DND-41 (cell line): ENCODE data around the gene LSM14A.
"Not testable (repeated sequence)": the region's sequence is repeated elsewhere in the genome, so short reads cannot be mapped to it uniquely, and the experiment has no call there.

Source experiments
- ATAC-seq: fragments of 200-7000 bp; cut with Tn5 transposase; 3 replicates; pipeline ENCODE4 v1.9.1; 2021; ENCODE audit warnings: low read depth; ENCODE audit not compliant: insufficient read depth
- DNase-seq: peaks from one replicate; pipeline ENCODE4 v3.0.0-alpha.2; 2020
- H2AFZ ChIP-seq: 2 replicates; pipeline ENCODE4 v1.6.0; 2012; ENCODE audit warnings: low read depth, low read length
- H3K27ac ChIP-seq: 2 replicates; pipeline ENCODE4 v1.5.1; 2012; ENCODE audit warnings: low read length, inconsistent platforms
- H3K27me3 ChIP-seq: fragments of 200-600 bp; sonication (generic); 2 replicates; pipeline ENCODE4 v1.6.0; 2012; ENCODE audit warnings: low read length, mild to moderate bottlenecking, inconsistent platforms; ENCODE audit not compliant: insufficient read depth, poor library complexity
- H3K36me3 ChIP-seq: 2 replicates; pipeline ENCODE4 v1.5.1; 2012; ENCODE audit warnings: low read length, inconsistent platforms; ENCODE audit not compliant: insufficient read depth
- H3K4me1 ChIP-seq: 2 replicates; pipeline ENCODE4 v1.5.1; 2012; ENCODE audit warnings: mild to moderate bottlenecking, low read length; ENCODE audit not compliant: insufficient read depth
- H3K4me2 ChIP-seq: 2 replicates; pipeline ENCODE4 v1.6.0; 2012; ENCODE audit warnings: mild to moderate bottlenecking, moderate library complexity, low read length, inconsistent platforms; ENCODE audit not compliant: insufficient read depth
- H3K4me3 ChIP-seq, 2 experiments: fragments of 200-600 bp in 1 of 2; shearing (Covaris generic) in 1 of 2; 2 replicates each; pipeline ENCODE4 v1.5.1; 2012 to 2016; ENCODE audit warnings: inconsistent platforms in 2 of 2, low read length in 2 of 2, mild to moderate bottlenecking in 2 of 2, low read depth in 1 of 2, moderate library complexity in 1 of 2
- H3K79me2 ChIP-seq: 2 replicates; pipeline ENCODE4 v1.6.0; 2012; ENCODE audit warnings: low read length, inconsistent platforms; ENCODE audit not compliant: insufficient read depth
- H3K9ac ChIP-seq: 2 replicates; pipeline ENCODE4 v1.6.0; 2012; ENCODE audit warnings: low read depth, mild to moderate bottlenecking, inconsistent platforms, low read length, moderate library complexity
- H3K9me3 ChIP-seq: 2 replicates; pipeline ENCODE4 v1.5.1; 2012; ENCODE audit warnings: low read length, moderate library complexity, mild to moderate bottlenecking, inconsistent platforms; ENCODE audit not compliant: insufficient read depth, severe bottlenecking
- H4K20me1 ChIP-seq: 2 replicates; pipeline ENCODE4 v1.6.0; 2012; ENCODE audit warnings: low read length; ENCODE audit not compliant: insufficient read depth
- EZH2 ChIP-seq: IDR thresholded peaks from 3 replicates; pipeline ENCODE4 v1.6.1; 2012; ENCODE audit warnings: borderline replicate concordance, low read depth, mild to moderate bottlenecking, moderate library complexity, low read length, inconsistent platforms; ENCODE audit not compliant: severe bottlenecking
- TF ChIP-seq, protein P1 (sequence below): IDR thresholded peaks from 2 replicates; pipeline ENCODE4 v1.5.1; 2012; ENCODE audit warnings: borderline replicate concordance, low read length, moderate library complexity, mild to moderate bottlenecking; ENCODE audit not compliant: poor library complexity, severe bottlenecking; ENCODE audit errors: extremely low read depth

The LSM14A gene

DNA sequence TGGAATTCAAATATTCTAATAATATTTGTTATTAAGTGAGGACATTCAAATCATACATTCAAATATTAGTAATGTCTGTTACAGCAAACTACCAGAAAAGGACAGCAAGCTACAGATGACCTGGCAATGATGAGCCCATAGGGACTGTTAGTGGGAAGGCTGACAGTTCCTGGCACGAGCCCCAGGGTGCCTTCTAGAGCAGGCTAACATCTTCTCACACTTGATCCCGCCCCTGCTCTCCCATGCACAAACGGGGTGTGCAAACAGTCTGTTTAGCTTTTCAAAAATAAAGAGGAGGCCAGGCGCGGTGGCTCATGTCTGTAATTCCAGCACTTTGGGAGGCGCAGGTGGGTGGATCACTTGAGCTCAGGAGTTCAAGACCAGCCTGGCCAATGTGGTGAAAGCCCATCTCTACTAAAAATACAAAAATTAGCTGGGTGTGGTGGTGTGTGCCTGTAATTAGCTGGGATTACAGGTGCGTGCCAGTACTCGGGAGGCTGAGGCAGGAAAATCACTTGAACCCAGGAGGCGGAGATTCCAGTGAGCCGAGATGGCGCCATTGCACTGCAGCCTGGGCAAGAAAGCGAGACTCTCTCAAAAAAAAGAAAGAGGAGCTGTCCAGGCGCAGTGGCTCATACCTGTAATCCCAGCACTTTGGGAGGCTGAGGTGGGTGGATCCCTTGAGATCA is 72.5 kb downstream of the LSM14A start:
- no peak overlapping the region for H3K4me3 ChIP-seq
- TF ChIP-seq, protein P1, sequence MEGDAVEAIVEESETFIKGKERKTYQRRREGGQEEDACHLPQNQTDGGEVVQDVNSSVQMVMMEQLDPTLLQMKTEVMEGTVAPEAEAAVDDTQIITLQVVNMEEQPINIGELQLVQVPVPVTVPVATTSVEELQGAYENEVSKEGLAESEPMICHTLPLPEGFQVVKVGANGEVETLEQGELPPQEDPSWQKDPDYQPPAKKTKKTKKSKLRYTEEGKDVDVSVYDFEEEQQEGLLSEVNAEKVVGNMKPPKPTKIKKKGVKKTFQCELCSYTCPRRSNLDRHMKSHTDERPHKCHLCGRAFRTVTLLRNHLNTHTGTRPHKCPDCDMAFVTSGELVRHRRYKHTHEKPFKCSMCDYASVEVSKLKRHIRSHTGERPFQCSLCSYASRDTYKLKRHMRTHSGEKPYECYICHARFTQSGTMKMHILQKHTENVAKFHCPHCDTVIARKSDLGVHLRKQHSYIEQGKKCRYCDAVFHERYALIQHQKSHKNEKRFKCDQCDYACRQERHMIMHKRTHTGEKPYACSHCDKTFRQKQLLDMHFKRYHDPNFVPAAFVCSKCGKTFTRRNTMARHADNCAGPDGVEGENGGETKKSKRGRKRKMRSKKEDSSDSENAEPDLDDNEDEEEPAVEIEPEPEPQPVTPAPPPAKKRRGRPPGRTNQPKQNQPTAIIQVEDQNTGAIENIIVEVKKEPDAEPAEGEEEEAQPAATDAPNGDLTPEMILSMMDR, result no peak
- no peak for TF ChIP-seq EZH2
- DNase-seq (no peak), ATAC-seq (no peak)
- H3K79me2 ChIP-seq, result no peaks in the 10 kb centered on the region
- H2AFZ ChIP-seq, result no peak overlapping the region
- H3K36me3 ChIP-seq, result no peaks in the 10 kb centered on the region
- H3K9me3 ChIP-seq, result no peaks in the 10 kb centered on the region
- H3K9ac ChIP-seq, result no peak overlapping the region
- no peaks in the 10 kb centered on the region for H4K20me1 ChIP-seq
- no peak overlapping the region for H3K27ac ChIP-seq
- H3K4me2 ChIP-seq, result no peak overlapping the region
- H3K27me3 ChIP-seq, result no peaks in the 10 kb centered on the region
- no peaks in the 10 kb centered on the region for H3K4me1 ChIP-seq

DNA sequence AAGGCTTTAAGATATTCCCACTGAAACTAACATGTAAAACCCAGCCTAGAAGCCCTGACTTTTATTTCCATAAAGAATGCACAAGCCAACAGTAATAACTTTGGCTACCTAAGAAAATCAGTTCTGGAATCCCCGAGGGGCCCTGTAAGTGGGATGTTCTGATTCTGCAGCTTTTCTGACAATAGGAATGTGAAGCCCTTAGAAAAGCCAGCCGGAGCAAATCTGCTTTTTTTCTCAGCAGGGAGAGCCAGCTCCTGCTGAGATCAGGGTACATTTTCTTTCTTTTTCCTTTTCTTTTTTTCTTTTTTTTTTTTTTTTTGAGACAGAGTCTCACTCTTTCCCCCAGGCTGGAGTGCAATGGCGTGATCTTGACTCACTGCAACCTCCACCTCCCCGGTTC is 74.0 kb downstream of the LSM14A start:
- Histone ChIP-seq H2AFZ (no peak overlapping the region), H3K9me3 (no peaks in the 10 kb centered on the region), H3K4me3 (no peak overlapping the region), H3K4me1 (no peaks in the 10 kb centered on the region), H3K27me3 (no peaks in the 10 kb centered on the region), H4K20me1 (no peaks in the 10 kb centered on the region), H3K27ac (no peak overlapping the region), H3K4me2 (no peak overlapping the region), H3K79me2 (no peaks in the 10 kb centered on the region), H3K36me3 (no peaks in the 10 kb centered on the region), H3K9ac (no peak overlapping the region)
- DNase-seq (no peak), ATAC-seq (no peak)
- TF ChIP-seq, protein P1, result no peak
- TF ChIP-seq EZH2, result no peak

DNA sequence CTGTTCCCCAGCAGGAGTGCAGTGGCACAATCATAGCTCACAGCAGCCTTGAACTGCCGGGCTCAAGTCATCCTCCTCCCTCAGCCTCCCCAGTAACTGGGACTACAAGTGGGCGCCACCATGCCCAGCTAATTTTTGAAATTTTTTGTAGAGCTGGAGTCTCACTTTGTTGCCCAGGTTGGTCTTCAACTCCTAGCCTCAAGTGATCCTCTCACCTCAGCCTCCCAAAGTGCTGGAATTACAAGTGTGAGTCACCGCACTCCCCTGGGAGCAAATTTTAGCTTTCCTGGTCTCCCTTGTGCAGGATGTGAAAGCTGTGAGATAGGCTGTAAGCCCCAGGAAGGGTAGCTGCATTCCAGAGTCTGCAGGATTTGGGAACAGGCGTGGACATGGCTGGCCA is 76.6 kb downstream of the LSM14A start:
- no peak overlapping the region for H3K9ac ChIP-seq
- peaks cover 3% of the 10 kb centered on the region for H3K4me1 ChIP-seq
- ATAC-seq (no peak), DNase-seq (no peak)
- H2AFZ ChIP-seq, result no peak overlapping the region
- H3K4me3 ChIP-seq, result no peak overlapping the region
- no peak overlapping the region for H3K4me2 ChIP-seq
- H4K20me1 ChIP-seq, result no peaks in the 10 kb centered on the region
- H3K9me3 ChIP-seq, result no peaks in the 10 kb centered on the region
- TF ChIP-seq EZH2, result no peak
- TF ChIP-seq, protein P1, result no peak
- H3K27ac ChIP-seq, result no peak overlapping the region
- no peaks in the 10 kb centered on the region for H3K79me2 ChIP-seq
- H3K36me3 ChIP-seq, result no peaks in the 10 kb centered on the region
- no peaks in the 10 kb centered on the region for H3K27me3 ChIP-seq

DNA sequence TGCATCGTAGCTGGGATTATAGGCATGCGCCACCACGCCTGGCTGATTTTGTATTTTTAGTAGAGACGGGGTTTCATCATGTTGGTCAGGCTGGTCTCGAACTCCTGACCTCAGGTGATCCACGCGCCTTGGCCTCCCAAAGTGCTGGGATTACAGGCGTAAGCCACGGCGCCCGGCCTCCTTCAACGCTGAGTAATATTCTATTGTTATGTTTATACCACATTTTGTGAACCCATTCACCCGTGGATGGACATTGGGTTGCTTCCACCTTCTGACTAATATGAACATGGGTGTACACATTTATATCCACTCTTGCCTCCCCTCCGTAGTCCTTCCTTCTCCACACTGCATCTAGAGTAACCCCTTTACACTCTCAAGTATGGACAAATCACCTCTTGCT is 80.9 kb downstream of the LSM14A start:
- not testable (repeated sequence) for DNase-seq, H4K20me1 ChIP-seq, ATAC-seq, H3K27me3 ChIP-seq, H3K27ac ChIP-seq, H3K4me3 ChIP-seq, H3K9me3 ChIP-seq, H3K36me3 ChIP-seq, H3K9ac ChIP-seq, H3K4me2 ChIP-seq
- peak overlapping the region; percentile 99; the same call in 1 of the 2 replicates for H2AFZ ChIP-seq
- peaks cover 16% of the 10 kb centered on the region for H3K79me2 ChIP-seq
- H3K4me1 ChIP-seq, result peaks cover 21% of the 10 kb centered on the region

DNA sequence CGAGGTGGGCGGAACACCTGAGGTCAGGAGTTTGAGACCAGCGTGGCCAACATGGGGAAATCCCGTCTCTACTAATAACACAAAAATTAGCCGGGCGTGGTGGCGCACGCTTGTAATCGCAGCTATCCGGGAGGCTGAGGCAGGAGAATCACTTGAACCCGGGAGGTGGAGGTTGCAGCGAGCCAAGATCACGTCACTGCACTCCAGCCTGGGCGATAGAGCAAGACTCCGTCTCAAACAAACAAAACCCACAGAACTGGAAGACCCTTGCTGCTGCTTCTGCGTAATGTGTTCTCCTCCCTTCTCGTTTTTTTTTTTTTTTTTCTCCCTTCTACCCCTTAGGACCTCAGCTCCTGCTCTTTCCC is 81.4 kb downstream of the LSM14A start:
- not testable (repeated sequence) for DNase-seq, H3K27ac ChIP-seq, ATAC-seq, H3K36me3 ChIP-seq, H3K27me3 ChIP-seq, H4K20me1 ChIP-seq, H3K9me3 ChIP-seq
- H3K4me1 ChIP-seq, result peaks cover 21% of the 10 kb centered on the region
- H3K79me2 ChIP-seq, result peaks cover 16% of the 10 kb centered on the region
- peak overlapping the region; percentile 80; the same call in 1 of the 2 replicates for H3K9ac ChIP-seq
- H3K4me2 ChIP-seq, result peak overlapping the region; percentile 97
- peak overlapping the region; percentile 99 for H2AFZ ChIP-seq
- H3K4me3 ChIP-seq, result peak overlapping the region in 1 of 2 experiments; percentile 66; a peak in 2 of 4 replicates
